DOHH2 (cell line): ENCODE data around the gene MKS1.

Source experiments
- H3F3A ChIP-seq: fragments of 200-600 bp; sonication (generic), shearing (Covaris generic); 2 replicates; pipeline ENCODE4 v1.6.0; 2016; ENCODE audit warnings: antibody characterized with exemption, mild to moderate bottlenecking; ENCODE audit not compliant: control insufficient read depth, insufficient read depth
- H3K27ac ChIP-seq: fragments of 200-600 bp; sonication (generic); 2 replicates; pipeline ENCODE4 v1.5.1; 2014; ENCODE audit warnings: low read depth, mild to moderate bottlenecking, low read length, moderate library complexity
- H3K27me3 ChIP-seq: fragments of 200-600 bp; sonication (generic); 2 replicates; pipeline ENCODE4 v1.6.1; 2014; ENCODE audit warnings: mild to moderate bottlenecking, low read length, mixed read lengths; ENCODE audit not compliant: control insufficient read depth
- H3K36me3 ChIP-seq: fragments of 200-600 bp; sonication (generic); 2 replicates; pipeline ENCODE4 v1.6.1; 2014; ENCODE audit warnings: mild to moderate bottlenecking, low read length, moderate library complexity, mixed read lengths; ENCODE audit not compliant: control insufficient read depth
- H3K4me1 ChIP-seq: fragments of 200-600 bp; sonication (generic); 2 replicates; pipeline ENCODE4 v1.6.1; 2014; ENCODE audit warnings: mild to moderate bottlenecking, low read length, mixed read lengths; ENCODE audit not compliant: control insufficient read depth
- H3K4me2 ChIP-seq: fragments of 200-600 bp; sonication (generic); 2 replicates; pipeline ENCODE4 v1.6.0; 2014; ENCODE audit warnings: mild to moderate bottlenecking, low read length, moderate library complexity
- H3K4me3 ChIP-seq: fragments of 200-600 bp; sonication (generic); 2 replicates; pipeline ENCODE4 v1.5.1; 2014; ENCODE audit warnings: mild to moderate bottlenecking, low read length, mixed read lengths
- H3K79me2 ChIP-seq: fragments of 200-600 bp; sonication (generic); 2 replicates; pipeline ENCODE4 v1.6.1; 2014; ENCODE audit warnings: mild to moderate bottlenecking, low read length, mixed read lengths; ENCODE audit not compliant: control insufficient read depth
- H3K9me2 ChIP-seq: fragments of 200-600 bp; sonication (generic); replicated peaks from 2 replicates; pipeline ENCODE4 v1.6.1; 2014; ENCODE audit warnings: mild to moderate bottlenecking, low read length, mixed read lengths; ENCODE audit not compliant: control insufficient read depth
- H3K9me3 ChIP-seq: fragments of 200-600 bp; sonication (generic); 2 replicates; pipeline ENCODE4 v1.6.1; 2014; ENCODE audit warnings: antibody characterized with exemption, low read length, mixed read lengths; ENCODE audit not compliant: control insufficient read depth, insufficient read depth
- H4K20me1 ChIP-seq: fragments of 200-600 bp; sonication (generic); 2 replicates; pipeline ENCODE4 v1.6.0; 2014; ENCODE audit warnings: low read depth, mild to moderate bottlenecking, antibody characterized with exemption, low read length, moderate library complexity; ENCODE audit not compliant: control insufficient read depth, insufficient read depth
- EZH2phosphoT487 ChIP-seq: fragments of 200-600 bp; sonication (generic); IDR thresholded peaks from 2 replicates; pipeline ENCODE4 v1.6.1; 2017; ENCODE audit warnings: borderline replicate concordance, mild to moderate bottlenecking, antibody characterized with exemption, low read length, moderate library complexity, mixed read lengths
- TF ChIP-seq, protein P1 (sequence below): fragments of 200-600 bp; sonication (generic); IDR thresholded peaks from one replicate; pipeline ENCODE4 v1.5.1; 2014; ENCODE audit warnings: antibody characterized with exemption, mild to moderate bottlenecking, low read depth, low read length; ENCODE audit not compliant: poor library complexity, severe bottlenecking

MKS1 gene

DNA sequence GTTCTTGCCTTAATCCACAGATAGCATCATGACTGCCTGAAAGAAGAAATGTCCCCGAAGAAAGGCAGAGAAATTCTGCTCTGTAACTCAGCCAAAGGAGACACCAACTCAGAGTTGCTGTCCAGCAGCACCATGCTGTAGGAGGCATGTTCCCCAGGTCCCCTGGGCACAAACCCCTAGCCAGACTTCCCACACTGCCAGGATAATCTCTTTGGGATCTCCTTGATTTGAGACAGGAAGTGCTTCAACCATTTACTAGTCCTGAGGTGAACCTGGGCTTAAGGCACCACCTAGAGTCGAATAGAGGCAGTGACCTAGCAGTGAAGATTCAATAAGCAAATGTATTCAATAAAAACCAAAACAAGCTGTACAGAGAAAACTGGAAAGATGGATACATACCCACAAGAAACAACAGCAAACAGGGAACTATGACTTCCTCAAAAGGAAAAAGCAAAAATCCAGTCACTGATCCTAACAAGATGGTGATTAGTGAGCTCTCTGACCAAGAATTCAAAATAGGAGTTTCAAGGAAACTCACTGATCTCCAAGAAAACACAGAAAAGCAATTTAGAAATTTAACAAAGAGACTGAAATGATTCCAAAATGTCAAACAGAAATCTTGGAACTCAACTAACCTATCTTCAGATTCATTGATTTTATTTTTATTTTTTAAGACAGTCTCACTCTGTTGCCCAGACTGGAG is 46.5 kb downstream of the MKS1 start:
- no peaks in the 10 kb centered on the region for H3K4me1 ChIP-seq
- no peak for TF ChIP-seq EZH2phosphoT487
- TF ChIP-seq, protein P1, sequence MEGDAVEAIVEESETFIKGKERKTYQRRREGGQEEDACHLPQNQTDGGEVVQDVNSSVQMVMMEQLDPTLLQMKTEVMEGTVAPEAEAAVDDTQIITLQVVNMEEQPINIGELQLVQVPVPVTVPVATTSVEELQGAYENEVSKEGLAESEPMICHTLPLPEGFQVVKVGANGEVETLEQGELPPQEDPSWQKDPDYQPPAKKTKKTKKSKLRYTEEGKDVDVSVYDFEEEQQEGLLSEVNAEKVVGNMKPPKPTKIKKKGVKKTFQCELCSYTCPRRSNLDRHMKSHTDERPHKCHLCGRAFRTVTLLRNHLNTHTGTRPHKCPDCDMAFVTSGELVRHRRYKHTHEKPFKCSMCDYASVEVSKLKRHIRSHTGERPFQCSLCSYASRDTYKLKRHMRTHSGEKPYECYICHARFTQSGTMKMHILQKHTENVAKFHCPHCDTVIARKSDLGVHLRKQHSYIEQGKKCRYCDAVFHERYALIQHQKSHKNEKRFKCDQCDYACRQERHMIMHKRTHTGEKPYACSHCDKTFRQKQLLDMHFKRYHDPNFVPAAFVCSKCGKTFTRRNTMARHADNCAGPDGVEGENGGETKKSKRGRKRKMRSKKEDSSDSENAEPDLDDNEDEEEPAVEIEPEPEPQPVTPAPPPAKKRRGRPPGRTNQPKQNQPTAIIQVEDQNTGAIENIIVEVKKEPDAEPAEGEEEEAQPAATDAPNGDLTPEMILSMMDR, result peak; percentile 73
- no peaks in the 10 kb centered on the region for H3K9me3 ChIP-seq
- H3K27ac ChIP-seq, result no peak overlapping the region
- H3K9me2 ChIP-seq, result no peaks in the 10 kb centered on the region
- no peaks in the 10 kb centered on the region for H4K20me1 ChIP-seq
- peaks cover 10% of the 10 kb centered on the region for H3K27me3 ChIP-seq
- no peaks in the 10 kb centered on the region for H3K79me2 ChIP-seq
- H3F3A ChIP-seq, result no peaks in the 10 kb centered on the region
- no peak overlapping the region for H3K4me2 ChIP-seq
- H3K4me3 ChIP-seq, result no peak overlapping the region
- no peaks in the 10 kb centered on the region for H3K36me3 ChIP-seq

DNA sequence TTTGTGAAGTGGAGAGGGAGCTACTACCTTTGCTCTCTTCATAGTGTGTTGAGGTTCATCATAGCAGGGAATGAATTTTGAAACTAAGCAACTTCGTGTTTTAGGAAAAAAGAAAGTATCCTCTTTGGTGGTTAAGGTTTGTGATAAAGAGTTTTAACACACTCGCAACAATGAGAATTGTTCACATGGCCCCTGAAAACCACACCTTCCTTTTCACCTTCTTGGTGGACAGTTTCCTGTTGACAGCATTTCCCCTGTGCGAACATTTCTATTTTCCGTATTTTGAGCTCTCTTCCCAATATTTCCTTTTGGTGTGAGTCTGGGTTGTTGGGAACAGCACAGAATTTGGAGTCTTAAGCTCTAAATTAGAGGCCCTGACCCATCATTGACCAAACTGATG is 48.4 kb downstream of the MKS1 start:
- TF ChIP-seq EZH2phosphoT487, result no peak
- TF ChIP-seq, protein P1, result no peak
- H3K27me3 ChIP-seq, result peaks cover 20% of the 10 kb centered on the region

DNA sequence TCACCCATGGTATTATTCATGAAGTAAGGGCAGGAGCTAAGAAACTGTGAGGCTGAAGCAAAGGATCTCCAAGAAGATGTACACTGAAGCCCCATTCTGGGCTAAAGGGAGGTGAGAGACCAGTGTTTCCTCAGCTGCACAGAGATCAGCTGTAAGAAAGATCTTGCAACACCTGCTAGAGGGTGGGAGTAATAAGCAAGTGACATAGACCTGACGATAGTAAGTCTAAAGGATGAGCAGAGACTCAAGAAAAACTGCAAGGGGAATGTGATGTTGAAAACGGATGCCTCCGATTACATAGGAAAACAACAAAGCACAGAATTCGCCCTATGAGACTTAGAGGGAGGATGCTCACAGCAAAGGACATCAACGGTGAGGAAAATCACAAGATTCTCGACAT is 52.4 kb downstream of the MKS1 start, which contains the start of gene OR4D2:
OR4D2 (plus strand) TSS at position 301 of the 400 bp plus-strand sequence. CDS start 2,674 bp downstream, outside the sequence.
- H4K20me1 ChIP-seq, result no peaks in the 10 kb centered on the region; the same call in 1 of the 2 replicates
- no peaks in the 10 kb centered on the region for H3K36me3 ChIP-seq
- H3K4me3 ChIP-seq, result no peak within 1 kb of the TSS
- TF ChIP-seq EZH2phosphoT487, result no peak
- TF ChIP-seq, protein P1, result no peak
- no peaks in the 10 kb centered on the region for H3K79me2 ChIP-seq
- H3K9me2 ChIP-seq, result no peaks in the 10 kb centered on the region
- peaks cover 33% of the 10 kb centered on the region for H3K27me3 ChIP-seq
- H3K4me2 ChIP-seq, result no peak within 1 kb of the TSS
- H3F3A ChIP-seq, result no peaks in the 10 kb centered on the region
- H3K9me3 ChIP-seq, result no peaks in the 10 kb centered on the region
- no peak within 1 kb of the TSS for H3K27ac ChIP-seq
- H3K4me1 ChIP-seq, result no peaks in the 10 kb centered on the region

More for the DNA sequence above, 48.4 kb downstream of the MKS1 start:
- Histone ChIP-seq H3F3A (no peaks in the 10 kb centered on the region), H3K4me1 (no peaks in the 10 kb centered on the region), H4K20me1 (no peaks in the 10 kb centered on the region; the same call in 1 of the 2 replicates), H3K4me2 (no peak overlapping the region), H3K4me3 (no peak overlapping the region), H3K36me3 (no peaks in the 10 kb centered on the region), H3K9me2 (no peaks in the 10 kb centered on the region), H3K9me3 (no peaks in the 10 kb centered on the region), H3K79me2 (no peaks in the 10 kb centered on the region), H3K27ac (no peak overlapping the region)
